Fibroblast of villous mesenchyme (primary cell): Measurements from ENCODE around the gene DCUN1D1. TPM values are rescaled to one million over a fixed set of nuclear protein-coding genes. Genes with fewer than 3 reads are reported as not detected.

Source experiments
- DNase-seq: peaks from one replicate; pipeline ENCODE4 v3.0.0-alpha.2; 2010; ENCODE audit warnings: low read depth
- H3K4me3 ChIP-seq: 2 replicates; pipeline ENCODE4 v1.5.1; 2011; ENCODE audit warnings: low read depth, mild to moderate bottlenecking, low read length
- CTCF ChIP-seq: IDR thresholded peaks from 2 replicates; pipeline ENCODE4 v1.5.1; 2012; ENCODE audit warnings: low read depth, mild to moderate bottlenecking, low read length; ENCODE audit not compliant: insufficient read depth
- total RNA-seq: library from RNA; depleted of rRNA; stranded (reverse); fragments of >200 nt; gene quantifications from 2 replicates; pipeline ENCODE4 v1.2.3, GENCODE V29; 2012

DCUN1D1 gene
- total RNA-seq, 1 donor: 40.2 TPM

- DNase-seq: no peak
Measured at GRCh38 chr3:182906036-182906435, 74.3 kb downstream of the DCUN1D1 start.

GRCh38 chr3:182905623-182906022 is 74.7 kb downstream of the DCUN1D1 start:
- DNase-seq: no peak
- TF ChIP-seq CTCF: no peak
- H3K4me3 ChIP-seq: no peak overlapping the region

More at GRCh38 chr3:182906036-182906435, 74.3 kb downstream of the DCUN1D1 start:
- no peak overlapping the region for H3K4me3 ChIP-seq
- no peak for TF ChIP-seq CTCF

GRCh38 chr3:182904164-182904563 is 76.2 kb downstream of the DCUN1D1 start:
- no peak overlapping the region for H3K4me3 ChIP-seq
- TF ChIP-seq CTCF: no peak

GRCh38 chr3:182902236-182902635 is 78.1 kb downstream of the DCUN1D1 start:
- no peak for DNase-seq

More at GRCh38 chr3:182904164-182904563, 76.2 kb downstream of the DCUN1D1 start:
- DNase-seq: no peak

GRCh38 chr3:182896553-182896952 is 83.8 kb downstream of the DCUN1D1 start:
- TF ChIP-seq CTCF: no peak
- H3K4me3 ChIP-seq: no peak overlapping the region
- no peak for DNase-seq

More at GRCh38 chr3:182902236-182902635, 78.1 kb downstream of the DCUN1D1 start:
- no peak for TF ChIP-seq CTCF
- H3K4me3 ChIP-seq: no peak overlapping the region

- no peak overlapping the region for H3K4me3 ChIP-seq
- TF ChIP-seq CTCF: no peak
- no peak for DNase-seq
Measured at GRCh38 chr3:182895513-182896112, 84.7 kb downstream of the DCUN1D1 start.

- no peak for TF ChIP-seq CTCF
- DNase-seq: peak; percentile 34
- no peak overlapping the region for H3K4me3 ChIP-seq
Measured at GRCh38 chr3:182892226-182892625, 88.1 kb downstream of the DCUN1D1 start.
